ENCODE data around the gene CCDC71. TPM values are rescaled to one million over a fixed set of nuclear protein-coding genes. Genes with fewer than 3 reads are reported as not detected.

CCDC71 gene
- total RNA-seq (ENCODE audit: unreplicated experiment) = 22.1 TPM
- long read RNA-seq, partial matches to known transcripts = 0 of 1 reads
- long read RNA-seq, other reads (novel, unspliced or antisense) = 1 of 1 reads

DNA sequence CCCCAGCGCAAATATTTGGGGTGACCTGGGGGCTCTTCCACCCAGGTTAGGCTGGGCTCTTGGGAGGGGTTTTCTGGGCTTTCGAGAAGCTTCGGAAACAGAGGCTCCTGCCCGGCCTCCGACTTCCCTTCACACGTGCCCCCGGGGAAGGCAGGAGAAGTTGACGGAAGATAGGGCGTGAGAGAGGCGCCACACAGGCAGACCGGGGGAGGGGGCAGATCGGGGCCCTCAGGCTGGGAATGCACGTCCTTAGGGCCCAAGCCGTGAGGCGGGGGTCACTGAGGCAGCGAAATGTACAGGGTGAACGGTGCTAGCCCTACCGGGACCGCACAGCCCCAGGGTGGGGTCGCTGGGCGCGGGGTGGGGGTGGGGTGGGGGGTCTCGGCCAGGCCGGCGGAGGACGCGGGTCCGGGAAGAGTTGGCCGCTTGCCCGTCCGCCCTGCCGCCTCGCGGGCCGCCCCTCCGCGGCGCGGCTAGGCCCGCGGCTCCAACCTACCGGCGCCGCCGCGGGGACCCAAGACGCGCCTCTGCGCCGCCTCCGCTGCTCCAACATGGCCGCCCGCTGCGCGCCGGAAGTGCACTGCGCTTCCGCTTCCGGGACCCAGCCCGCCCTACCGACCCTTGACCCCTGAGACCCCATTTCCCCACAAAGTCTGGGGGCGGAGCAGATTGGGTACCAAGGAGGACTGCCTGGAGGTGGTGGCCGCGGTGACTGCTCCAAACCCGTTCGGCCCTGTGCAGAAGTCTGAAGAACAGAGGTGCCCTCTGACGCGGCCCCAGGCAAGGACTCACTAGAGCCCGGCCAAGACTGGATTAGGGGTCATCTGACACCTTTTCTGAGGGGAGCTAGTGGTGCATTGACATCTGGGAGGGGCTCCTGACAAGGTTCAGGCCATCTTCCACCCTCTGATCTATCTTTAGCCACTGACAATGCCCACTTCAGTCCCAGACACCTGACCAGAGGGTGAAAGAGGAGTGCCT lies at the start of gene CCDC71:
Gene CCDC71, minus strand, starts transcription at position 561 of the 981 bp plus-strand sequence. CDS start 2,123 bp downstream, outside the sequence.
- Mint-ChIP-seq H3K9me3 (ENCODE audit: unreplicated experiment) (peaks cover 11% of the 10 kb centered on the region), H3K4me3 (ENCODE audit: unreplicated experiment) (peak within 1 kb of the TSS; percentile 98), H3K27me3 (ENCODE audit: unreplicated experiment) (peaks cover 16% of the 10 kb centered on the region), H3K27ac (ENCODE audit: unreplicated experiment) (peak within 1 kb of the TSS; percentile 90), H3K36me3 (ENCODE audit: unreplicated experiment) (no peaks in the 10 kb centered on the region), H3K4me1 (ENCODE audit: low read depth, unreplicated experiment) (peaks cover 10% of the 10 kb centered on the region)
- TF ChIP-seq, protein P1, sequence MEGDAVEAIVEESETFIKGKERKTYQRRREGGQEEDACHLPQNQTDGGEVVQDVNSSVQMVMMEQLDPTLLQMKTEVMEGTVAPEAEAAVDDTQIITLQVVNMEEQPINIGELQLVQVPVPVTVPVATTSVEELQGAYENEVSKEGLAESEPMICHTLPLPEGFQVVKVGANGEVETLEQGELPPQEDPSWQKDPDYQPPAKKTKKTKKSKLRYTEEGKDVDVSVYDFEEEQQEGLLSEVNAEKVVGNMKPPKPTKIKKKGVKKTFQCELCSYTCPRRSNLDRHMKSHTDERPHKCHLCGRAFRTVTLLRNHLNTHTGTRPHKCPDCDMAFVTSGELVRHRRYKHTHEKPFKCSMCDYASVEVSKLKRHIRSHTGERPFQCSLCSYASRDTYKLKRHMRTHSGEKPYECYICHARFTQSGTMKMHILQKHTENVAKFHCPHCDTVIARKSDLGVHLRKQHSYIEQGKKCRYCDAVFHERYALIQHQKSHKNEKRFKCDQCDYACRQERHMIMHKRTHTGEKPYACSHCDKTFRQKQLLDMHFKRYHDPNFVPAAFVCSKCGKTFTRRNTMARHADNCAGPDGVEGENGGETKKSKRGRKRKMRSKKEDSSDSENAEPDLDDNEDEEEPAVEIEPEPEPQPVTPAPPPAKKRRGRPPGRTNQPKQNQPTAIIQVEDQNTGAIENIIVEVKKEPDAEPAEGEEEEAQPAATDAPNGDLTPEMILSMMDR (IDR thresholded peaks at IDR 0.05; ENCODE audit: partially characterized antibody, unreplicated experiment) = no peak
- peak; percentile 82 for DNase-seq

GRCh38 chr3:49213998-49214397 lies 47.9 kb upstream of the CCDC71 start:
- no peaks in the 10 kb centered on the region for H3K27me3 Mint-ChIP-seq (ENCODE audit: unreplicated experiment)
- peaks cover 3% of the 10 kb centered on the region for H3K36me3 Mint-ChIP-seq (ENCODE audit: unreplicated experiment)
- H3K27ac Mint-ChIP-seq (ENCODE audit: unreplicated experiment) = no peak overlapping the region
- H3K4me3 Mint-ChIP-seq (ENCODE audit: unreplicated experiment) = no peak overlapping the region
- H3K4me1 Mint-ChIP-seq (ENCODE audit: low read depth, unreplicated experiment) = no peaks in the 10 kb centered on the region
- H3K9me3 Mint-ChIP-seq (ENCODE audit: unreplicated experiment) = peaks cover 5% of the 10 kb centered on the region
- DNase-seq = no peak
- TF ChIP-seq, protein P1 (IDR thresholded peaks at IDR 0.05; ENCODE audit: partially characterized antibody, unreplicated experiment) = no peak

DNA sequence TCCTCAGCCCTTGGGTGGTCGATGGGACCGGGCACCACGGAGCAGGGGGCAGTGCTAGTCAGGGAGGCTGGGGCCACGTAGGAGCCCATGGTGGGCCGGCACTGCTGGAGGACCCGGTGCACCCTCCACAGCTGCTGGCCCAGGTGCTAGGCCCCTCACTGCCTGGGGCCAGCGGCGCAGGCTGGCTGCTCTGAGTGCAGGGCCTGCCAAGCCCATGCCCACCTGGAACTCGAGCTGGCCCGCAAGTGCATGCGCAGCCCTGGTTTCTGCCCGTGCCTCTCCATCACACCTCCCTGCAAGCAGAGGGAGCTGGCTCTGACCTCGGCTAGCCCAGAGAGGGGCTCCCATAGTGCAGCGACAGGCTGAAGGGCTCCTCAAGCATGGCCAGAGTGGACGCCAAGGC lies 47.4 kb upstream of the CCDC71 start:
- peaks cover 3% of the 10 kb centered on the region for H3K36me3 Mint-ChIP-seq (ENCODE audit: unreplicated experiment)
- no peaks in the 10 kb centered on the region for H3K4me1 Mint-ChIP-seq (ENCODE audit: low read depth, unreplicated experiment)
- no peak overlapping the region for H3K27ac Mint-ChIP-seq (ENCODE audit: unreplicated experiment)
- H3K4me3 Mint-ChIP-seq (ENCODE audit: unreplicated experiment) = no peak overlapping the region
- no peaks in the 10 kb centered on the region for H3K27me3 Mint-ChIP-seq (ENCODE audit: unreplicated experiment)
- TF ChIP-seq, protein P1 (IDR thresholded peaks at IDR 0.05; ENCODE audit: partially characterized antibody, unreplicated experiment) = no peak
- DNase-seq = no peak
- H3K9me3 Mint-ChIP-seq (ENCODE audit: unreplicated experiment) = peaks cover 5% of the 10 kb centered on the region

GRCh38 chr3:49199900-49200281 lies 33.8 kb upstream of the CCDC71 start:
- TF ChIP-seq, protein P1 (IDR thresholded peaks at IDR 0.05; ENCODE audit: partially characterized antibody, unreplicated experiment) = no peak
- no peak overlapping the region for H3K27ac Mint-ChIP-seq (ENCODE audit: unreplicated experiment)

More at GRCh38 chr3:49199900-49200281, 33.8 kb upstream of the CCDC71 start:
- Mint-ChIP-seq H3K9me3 (ENCODE audit: unreplicated experiment) (no peaks in the 10 kb centered on the region), H3K27me3 (ENCODE audit: unreplicated experiment) (peaks cover 3% of the 10 kb centered on the region), H3K4me3 (ENCODE audit: unreplicated experiment) (no peak overlapping the region), H3K4me1 (ENCODE audit: low read depth, unreplicated experiment) (no peaks in the 10 kb centered on the region), H3K36me3 (ENCODE audit: unreplicated experiment) (peaks cover 6% of the 10 kb centered on the region)
- DNase-seq = no peak

Measured in glutamatergic neuron (in vitro differentiated cells).